Neural cell (in vitro differentiated cells): ENCODE measurements around the gene TBC1D25. TPM values are rescaled to one million over a fixed set of nuclear protein-coding genes. Genes with fewer than 3 reads are reported as not detected.

Experiments used
- H2AFZ ChIP-seq: fragments of 200-600, 300-800 bp; sonication (generic), shearing (Covaris generic); 2 replicates; pipeline ENCODE4 v1.6.0; 2014; ENCODE audit warnings: low read depth, mild to moderate bottlenecking, antibody characterized with exemption, low read length, moderate library complexity
- H3F3A ChIP-seq: fragments of 200-600 bp; shearing (Covaris generic); 2 replicates; pipeline ENCODE4 v1.6.1; 2016; ENCODE audit warnings: mild to moderate bottlenecking, moderate library complexity, mixed read lengths, antibody characterized with exemption, low read length; ENCODE audit not compliant: insufficient read depth, poor library complexity, severe bottlenecking
- H3K27ac ChIP-seq: fragments of 200-600, 300-800 bp; sonication (generic), shearing (Covaris generic); 2 replicates; pipeline ENCODE4 v1.5.1; 2014; ENCODE audit warnings: mild to moderate bottlenecking, low read length, moderate library complexity
- H3K27me3 ChIP-seq: fragments of 300-800, 200-600 bp; sonication (generic), shearing (Covaris generic); 2 replicates; pipeline ENCODE4 v1.6.0; 2014; ENCODE audit warnings: mild to moderate bottlenecking, low read depth, low read length, moderate library complexity; ENCODE audit not compliant: insufficient read depth
- H3K36me3 ChIP-seq: fragments of 300-800, 200-600 bp; sonication (generic), shearing (Covaris generic); 2 replicates; pipeline ENCODE4 v1.5.1; 2014; ENCODE audit warnings: mild to moderate bottlenecking, antibody characterized with exemption, low read length, moderate library complexity; ENCODE audit not compliant: insufficient read depth
- H3K4me2 ChIP-seq: fragments of 300-800, 200-600 bp; sonication (generic), shearing (Covaris generic); 2 replicates; pipeline ENCODE4 v1.6.0; 2014; ENCODE audit warnings: mild to moderate bottlenecking, low read length
- H3K4me3 ChIP-seq: fragments of 300-800, 200-600 bp; sonication (generic), shearing (Covaris generic); 2 replicates; pipeline ENCODE4 v1.5.1; 2014; ENCODE audit warnings: mild to moderate bottlenecking, low read length, moderate library complexity
- H3K79me2 ChIP-seq: fragments of 200-600 bp; shearing (Covaris generic); replicated peaks from 2 replicates; pipeline ENCODE4 v1.6.0; 2014; ENCODE audit warnings: mild to moderate bottlenecking, low read length, moderate library complexity; ENCODE audit not compliant: insufficient read depth
- H3K9ac ChIP-seq: fragments of 300-800, 200-600 bp; sonication (generic), shearing (Covaris generic); 2 replicates; pipeline ENCODE4 v1.6.1; 2016; ENCODE audit warnings: mild to moderate bottlenecking, low read length, mixed read lengths
- H3K9me2 ChIP-seq: fragments of 200-600 bp; shearing (Covaris generic); 2 replicates; pipeline ENCODE4 v1.6.1; 2016; ENCODE audit warnings: mild to moderate bottlenecking, low read length, mixed read lengths; ENCODE audit not compliant: insufficient read depth
- H3K9me3 ChIP-seq: fragments of 200-600, 300-800 bp; sonication (generic), shearing (Covaris generic); 2 replicates; pipeline ENCODE4 v1.6.1; 2016; ENCODE audit warnings: mild to moderate bottlenecking, mixed run types, low read length, moderate library complexity, mixed read lengths
- H4K20me1 ChIP-seq: fragments of 200-600 bp; shearing (Covaris generic); 2 replicates; pipeline ENCODE4 v1.6.1; 2016; ENCODE audit warnings: mild to moderate bottlenecking, mixed run types; ENCODE audit not compliant: insufficient read depth
- CTCF ChIP-seq: fragments of 450-650 bp; IDR thresholded peaks from 2 replicates; pipeline ENCODE4 v1.5.1; 2014; ENCODE audit warnings: antibody characterized with exemption, mild to moderate bottlenecking, moderate library complexity; ENCODE audit not compliant: poor library complexity, severe bottlenecking
- EP300 ChIP-seq: fragments of 450-650 bp; conservative IDR thresholded peaks from 2 replicates; pipeline ENCODE4 v1.6.1; 2014; ENCODE audit warnings: antibody characterized with exemption, mild to moderate bottlenecking, moderate library complexity; ENCODE audit not compliant: poor library complexity, severe bottlenecking
- EZH2 ChIP-seq: fragments of 200-600, 300-800 bp; shearing (Covaris generic), sonication (generic); IDR thresholded peaks from 2 replicates; pipeline ENCODE4 v1.6.1; 2014; ENCODE audit warnings: antibody characterized with exemption, low read length, borderline replicate concordance, mild to moderate bottlenecking; ENCODE audit not compliant: insufficient read depth, poor library complexity, severe bottlenecking
- MXI1 ChIP-seq: fragments of 450-650 bp; conservative IDR thresholded peaks from 2 replicates; pipeline ENCODE4 v1.6.1; 2014; ENCODE audit warnings: antibody characterized with exemption, mild to moderate bottlenecking; ENCODE audit not compliant: poor library complexity, severe bottlenecking
- POLR2AphosphoS5 ChIP-seq: IDR thresholded peaks from 2 replicates; pipeline ENCODE4 v1.6.1; 2012
- RAD21 ChIP-seq: fragments of 450-650 bp; conservative IDR thresholded peaks from 2 replicates; pipeline ENCODE4 v1.6.1; 2014; ENCODE audit warnings: antibody characterized with exemption, mild to moderate bottlenecking, moderate library complexity
- REST ChIP-seq: IDR thresholded peaks from 2 replicates; pipeline ENCODE4 v1.6.1; 2012; ENCODE audit warnings: borderline replicate concordance
- SMC3 ChIP-seq: fragments of 450-650 bp; conservative IDR thresholded peaks from 2 replicates; pipeline ENCODE4 v1.6.1; 2014; ENCODE audit warnings: antibody characterized with exemption, mild to moderate bottlenecking, moderate library complexity; ENCODE audit not compliant: poor library complexity
- TAF1 ChIP-seq: IDR thresholded peaks from 2 replicates; pipeline ENCODE4 v1.6.1; 2012; ENCODE audit warnings: low read depth
- polyA plus RNA-seq: library from polyadenylated mRNA; depleted of rRNA; stranded (reverse); fragments of >200 nt; gene quantifications from 2 replicates; pipeline ENCODE4 v1.2.3, GENCODE V29; 2014

TBC1D25 gene
- polyA plus RNA-seq, 1 donor from 2014 or later, result 4.5 TPM

DNA sequence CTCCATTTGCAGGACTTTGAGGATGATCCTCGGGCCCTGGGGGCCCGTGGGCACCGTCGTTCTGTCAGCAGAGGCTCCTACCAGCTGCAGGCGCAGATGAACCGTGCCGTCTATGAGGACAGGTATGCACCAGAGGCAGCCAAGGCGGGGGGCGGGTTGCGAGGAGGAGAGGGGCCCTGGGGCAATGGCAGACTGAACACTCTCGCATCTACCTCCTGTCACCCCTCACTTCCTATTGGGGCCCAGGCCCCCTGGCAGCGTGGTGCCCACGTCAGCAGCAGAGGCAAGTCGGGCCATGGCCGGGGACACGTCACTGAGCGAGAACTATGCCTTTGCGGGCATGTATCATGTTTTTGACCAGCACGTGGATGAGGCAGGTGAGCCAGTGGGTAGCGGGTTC, 59.8 kb downstream of the TBC1D25 start:
- no peak for TF ChIP-seq CTCF
- no peak for TF ChIP-seq SMC3
- no peak for TF ChIP-seq TAF1
- no peak for TF ChIP-seq POLR2AphosphoS5
- no peak for TF ChIP-seq RAD21
- TF ChIP-seq MXI1, result no peak
- no peak for TF ChIP-seq EZH2
- no peak for TF ChIP-seq REST
- H3K27me3 ChIP-seq, result no peaks in the 10 kb centered on the region
- H3K9ac ChIP-seq, result no peak overlapping the region

GRCh38 chrX:48600226-48600625, 60.7 kb downstream of the TBC1D25 start:
- Histone ChIP-seq H3K9me2 (no peaks in the 10 kb centered on the region), H3K9me3 (no peaks in the 10 kb centered on the region), H3F3A (no peaks in the 10 kb centered on the region), H4K20me1 (no peaks in the 10 kb centered on the region), H2AFZ (no peak overlapping the region), H3K27me3 (no peaks in the 10 kb centered on the region), H3K4me3 (no peak overlapping the region), H3K4me2 (no peak overlapping the region), H3K36me3 (no peaks in the 10 kb centered on the region), H3K9ac (no peak overlapping the region), H3K27ac (no peak overlapping the region), H3K79me2 (no peaks in the 10 kb centered on the region)
- TF ChIP-seq RAD21 (no peak), SMC3 (no peak), REST (no peak), EP300 (no peak), CTCF (no peak), POLR2AphosphoS5 (no peak)

More for the DNA sequence above, 59.8 kb downstream of the TBC1D25 start:
- no peaks in the 10 kb centered on the region for H3F3A ChIP-seq
- no peak overlapping the region for H2AFZ ChIP-seq
- no peaks in the 10 kb centered on the region for H4K20me1 ChIP-seq
- H3K9me3 ChIP-seq, result no peaks in the 10 kb centered on the region
- no peak overlapping the region for H3K27ac ChIP-seq
- no peak overlapping the region for H3K4me3 ChIP-seq
- no peaks in the 10 kb centered on the region for H3K9me2 ChIP-seq
- H3K36me3 ChIP-seq, result no peaks in the 10 kb centered on the region
- H3K4me2 ChIP-seq, result no peak overlapping the region
- no peaks in the 10 kb centered on the region for H3K79me2 ChIP-seq
